WTC11 (cell line): ENCODE results near the gene PTPRF. TPM values are rescaled to one million over a fixed set of nuclear protein-coding genes. Genes with fewer than 3 reads are reported as not detected.

Experiments used
- ATAC-seq: fragments of 200-7000 bp; cut with Tn5 transposase; 2 replicates; pipeline ENCODE4 v1.10.0; 2021; ENCODE audit warnings: mild to moderate bottlenecking, moderate library complexity
- CTCF ChIA-PET: fragments of 300-600 bp; sonication (Branson Sonifier 250); formaldehyde crosslinking; loops from one replicate; lab custom pipeline; 2021; ENCODE audit warnings: antibody characterized with exemption; lab: Charles Lee
- POLR2A ChIA-PET: fragments of 350-600 bp; sonication (Branson Sonifier 250); formaldehyde crosslinking; loops from one replicate; lab custom pipeline; 2021; ENCODE audit warnings: antibody characterized with exemption; lab: Charles Lee
- DNase-seq: peaks from one replicate; pipeline ENCODE4 v3.0.0; 2021; ENCODE audit warnings: low spot score
- H3K27ac Mint-ChIP-seq: 2 replicates; pipeline ENCODE4 v1.8.0; 2021; ENCODE audit warnings: mixed read lengths
- H3K27me3 Mint-ChIP-seq: 2 replicates; pipeline ENCODE4 v1.8.0; 2021; ENCODE audit warnings: low read depth, mild to moderate bottlenecking, moderate library complexity, mixed read lengths
- H3K36me3 Mint-ChIP-seq: 2 replicates; pipeline ENCODE4 v1.8.0; 2021; ENCODE audit warnings: mixed read lengths
- H3K4me1 Mint-ChIP-seq: 2 replicates; pipeline ENCODE4 v1.8.0; 2022; ENCODE audit warnings: mixed read lengths
- H3K4me3 Mint-ChIP-seq: 2 replicates; pipeline ENCODE4 v1.8.0; 2021; ENCODE audit warnings: mild to moderate bottlenecking, moderate library complexity, mixed read lengths
- H3K9me3 Mint-ChIP-seq: 2 replicates; pipeline ENCODE4 v1.8.0; 2021; ENCODE audit warnings: mixed read lengths
- EMX1 ChIP-seq: fragments of 250-450 bp; sonication (Bioruptor Pico); IDR thresholded peaks from 2 replicates; pipeline ENCODE4 v1.8.0; 2021; ENCODE audit warnings: mild to moderate bottlenecking
- FOXP1 ChIP-seq: sonication (generic); formaldehyde crosslinking; IDR thresholded peaks from 2 replicates; pipeline ENCODE4 v1.8.0; 2022; ENCODE audit warnings: missing genetic modification reagents, mild to moderate bottlenecking, moderate library complexity, borderline replicate concordance
- GRHL2 ChIP-seq: fragments of 250-450 bp; sonication (Bioruptor Pico); IDR thresholded peaks from 2 replicates; pipeline ENCODE4 v1.8.0; 2022; ENCODE audit warnings: mild to moderate bottlenecking, moderate library complexity; ENCODE audit not compliant: insufficient replicate concordance, severe bottlenecking
- JUN ChIP-seq: sonication (generic); formaldehyde crosslinking; IDR thresholded peaks from 2 replicates; pipeline ENCODE4 v1.8.0; 2023; ENCODE audit warnings: mild to moderate bottlenecking, missing genetic modification reagents
- KAT7 ChIP-seq: sonication (generic); formaldehyde crosslinking; IDR thresholded peaks from 2 replicates; pipeline ENCODE4 v1.8.1; 2023; ENCODE audit warnings: missing genetic modification reagents, mild to moderate bottlenecking, borderline replicate concordance
- OVOL2 ChIP-seq: fragments of 250-450 bp; sonication (Bioruptor Pico); IDR thresholded peaks from 2 replicates; pipeline ENCODE4 v1.9.0; 2021; ENCODE audit warnings: mild to moderate bottlenecking, borderline replicate concordance
- SMAD4 ChIP-seq: sonication (generic); formaldehyde crosslinking; IDR thresholded peaks from 2 replicates; pipeline ENCODE4 v1.8.0; 2022; ENCODE audit warnings: mild to moderate bottlenecking, missing genetic modification reagents
- USF1 ChIP-seq: sonication (generic); formaldehyde crosslinking; IDR thresholded peaks from 2 replicates; pipeline ENCODE4 v1.8.0; 2022; ENCODE audit warnings: mild to moderate bottlenecking, missing genetic modification reagents
- USF2 ChIP-seq: sonication (generic); formaldehyde crosslinking; IDR thresholded peaks from 2 replicates; pipeline ENCODE4 v1.8.1; 2023; ENCODE audit warnings: mild to moderate bottlenecking, missing genetic modification reagents, moderate library complexity
- ZNF219 ChIP-seq: sonication (generic); formaldehyde crosslinking; IDR thresholded peaks from 2 replicates; pipeline ENCODE4 v1.8.0; 2023; ENCODE audit warnings: missing genetic modification reagents, mild to moderate bottlenecking, borderline replicate concordance
- ZNF232 ChIP-seq: sonication (generic); formaldehyde crosslinking; IDR thresholded peaks from 2 replicates; pipeline ENCODE4 v1.8.0; 2022; ENCODE audit warnings: mild to moderate bottlenecking, missing genetic modification reagents
- ZNF263 ChIP-seq: sonication (generic); formaldehyde crosslinking; IDR thresholded peaks from 2 replicates; pipeline ENCODE4 v1.8.1; 2022; ENCODE audit warnings: low read depth, mild to moderate bottlenecking, moderate library complexity, missing genetic modification reagents
- ZNF425 ChIP-seq: fragments of 250-450 bp; sonication (Bioruptor Pico); conservative IDR thresholded peaks from 2 replicates; pipeline ENCODE4 v1.9.0; 2021; ENCODE audit warnings: mild to moderate bottlenecking
- ZNF671 ChIP-seq: fragments of 250-450 bp; sonication (Bioruptor Pico); IDR thresholded peaks from 2 replicates; pipeline ENCODE4 v1.8.0; 2021; ENCODE audit warnings: mild to moderate bottlenecking
- total RNA-seq: library from RNA; stranded (reverse); gene quantifications from 3 replicates; pipeline ENCODE4 v1.2.3, GENCODE V29; 2021
- TF ChIP-seq, protein P1 (sequence below): sonication (generic); formaldehyde crosslinking; IDR thresholded peaks from 2 replicates; pipeline ENCODE4 v1.8.0; 2023; ENCODE audit warnings: mild to moderate bottlenecking, missing genetic modification reagents
- TF ChIP-seq, protein P2 (sequence below): sonication (generic); formaldehyde crosslinking; IDR thresholded peaks from 2 replicates; pipeline ENCODE4 v1.8.1; 2023; ENCODE audit warnings: mild to moderate bottlenecking, missing genetic modification reagents, borderline replicate concordance
- TF ChIP-seq, protein P3 (sequence below): sonication (generic); formaldehyde crosslinking; IDR thresholded peaks from 2 replicates; pipeline ENCODE4 v1.8.1; 2022; ENCODE audit warnings: low read depth, missing genetic modification reagents, borderline replicate concordance

PTPRF gene
- total RNA-seq, 1 experiment from 2014 or later = 248 TPM

GRCh38 chr1:43526002-43526401 lies 4.7 kb upstream of the PTPRF start (continued):
- TF ChIP-seq JUN (no peak), SMAD4 (CRISPR knock-in tag) (no peak)

DNA sequence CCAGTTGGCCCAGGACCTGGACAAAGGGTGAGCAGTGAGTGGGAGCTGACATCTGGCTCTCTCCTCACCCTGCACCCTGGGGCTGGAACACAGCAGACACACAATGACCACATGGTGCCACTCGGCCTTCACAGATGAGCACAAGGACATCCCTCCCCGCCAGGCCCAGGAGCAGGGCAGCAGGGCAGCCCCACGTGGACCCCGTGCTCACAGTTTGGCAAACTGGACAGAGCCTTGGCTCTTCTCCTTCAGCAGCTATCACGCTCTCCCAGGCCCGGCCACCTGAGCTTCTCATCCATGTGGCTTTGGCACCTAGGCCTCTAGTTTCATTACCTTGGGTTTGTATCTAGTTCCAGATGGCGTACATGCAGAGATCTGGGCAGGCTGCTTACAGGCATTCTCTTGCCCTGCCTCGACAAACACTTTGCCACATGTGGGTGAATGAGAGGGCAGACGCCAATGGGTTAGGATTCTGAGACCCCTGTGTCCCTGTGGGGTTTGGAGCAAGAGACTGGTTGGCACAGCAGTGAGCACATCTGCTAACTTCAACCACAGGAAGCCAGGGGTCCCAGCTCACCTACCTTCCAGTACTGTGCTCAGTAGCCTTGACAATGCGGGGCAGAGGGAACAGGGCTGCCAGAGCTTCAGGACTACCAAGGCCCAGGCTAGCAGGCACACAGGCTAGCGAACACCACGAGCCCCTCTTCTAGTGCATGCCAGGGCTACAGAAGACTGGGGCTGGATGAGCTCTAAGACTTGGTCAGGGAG lies 3.4 kb upstream of the PTPRF start:
- Mint-ChIP-seq H3K27ac (no peak overlapping the region), H3K27me3 (peaks cover 17% of the 10 kb centered on the region), H3K4me1 (peaks cover 24% of the 10 kb centered on the region), H3K4me3 (no peak overlapping the region), H3K36me3 (no peaks in the 10 kb centered on the region), H3K9me3 (no peaks in the 10 kb centered on the region)
- TF ChIP-seq SMAD4 (CRISPR knock-in tag) (no peak), ZNF671 (CRISPR knock-in tag) (no peak), USF2 (no peak), ZNF219 (CRISPR knock-in tag) (no peak), USF1 (CRISPR knock-in tag) (no peak), ZNF425 (CRISPR knock-in tag) (no peak), ZNF263 (CRISPR knock-in tag) (no peak), ZNF232 (CRISPR knock-in tag) (no peak), EMX1 (no peak), GRHL2 (CRISPR knock-in tag) (no peak), OVOL2 (CRISPR knock-in tag) (no peak), FOXP1 (CRISPR knock-in tag) (no peak), KAT7 (CRISPR knock-in tag) (no peak)
- TF ChIP-seq, protein P1, sequence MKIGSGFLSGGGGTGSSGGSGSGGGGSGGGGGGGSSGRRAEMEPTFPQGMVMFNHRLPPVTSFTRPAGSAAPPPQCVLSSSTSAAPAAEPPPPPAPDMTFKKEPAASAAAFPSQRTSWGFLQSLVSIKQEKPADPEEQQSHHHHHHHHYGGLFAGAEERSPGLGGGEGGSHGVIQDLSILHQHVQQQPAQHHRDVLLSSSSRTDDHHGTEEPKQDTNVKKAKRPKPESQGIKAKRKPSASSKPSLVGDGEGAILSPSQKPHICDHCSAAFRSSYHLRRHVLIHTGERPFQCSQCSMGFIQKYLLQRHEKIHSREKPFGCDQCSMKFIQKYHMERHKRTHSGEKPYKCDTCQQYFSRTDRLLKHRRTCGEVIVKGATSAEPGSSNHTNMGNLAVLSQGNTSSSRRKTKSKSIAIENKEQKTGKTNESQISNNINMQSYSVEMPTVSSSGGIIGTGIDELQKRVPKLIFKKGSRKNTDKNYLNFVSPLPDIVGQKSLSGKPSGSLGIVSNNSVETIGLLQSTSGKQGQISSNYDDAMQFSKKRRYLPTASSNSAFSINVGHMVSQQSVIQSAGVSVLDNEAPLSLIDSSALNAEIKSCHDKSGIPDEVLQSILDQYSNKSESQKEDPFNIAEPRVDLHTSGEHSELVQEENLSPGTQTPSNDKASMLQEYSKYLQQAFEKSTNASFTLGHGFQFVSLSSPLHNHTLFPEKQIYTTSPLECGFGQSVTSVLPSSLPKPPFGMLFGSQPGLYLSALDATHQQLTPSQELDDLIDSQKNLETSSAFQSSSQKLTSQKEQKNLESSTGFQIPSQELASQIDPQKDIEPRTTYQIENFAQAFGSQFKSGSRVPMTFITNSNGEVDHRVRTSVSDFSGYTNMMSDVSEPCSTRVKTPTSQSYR (CRISPR knock-in tag) = no peak
- TF ChIP-seq, protein P2, sequence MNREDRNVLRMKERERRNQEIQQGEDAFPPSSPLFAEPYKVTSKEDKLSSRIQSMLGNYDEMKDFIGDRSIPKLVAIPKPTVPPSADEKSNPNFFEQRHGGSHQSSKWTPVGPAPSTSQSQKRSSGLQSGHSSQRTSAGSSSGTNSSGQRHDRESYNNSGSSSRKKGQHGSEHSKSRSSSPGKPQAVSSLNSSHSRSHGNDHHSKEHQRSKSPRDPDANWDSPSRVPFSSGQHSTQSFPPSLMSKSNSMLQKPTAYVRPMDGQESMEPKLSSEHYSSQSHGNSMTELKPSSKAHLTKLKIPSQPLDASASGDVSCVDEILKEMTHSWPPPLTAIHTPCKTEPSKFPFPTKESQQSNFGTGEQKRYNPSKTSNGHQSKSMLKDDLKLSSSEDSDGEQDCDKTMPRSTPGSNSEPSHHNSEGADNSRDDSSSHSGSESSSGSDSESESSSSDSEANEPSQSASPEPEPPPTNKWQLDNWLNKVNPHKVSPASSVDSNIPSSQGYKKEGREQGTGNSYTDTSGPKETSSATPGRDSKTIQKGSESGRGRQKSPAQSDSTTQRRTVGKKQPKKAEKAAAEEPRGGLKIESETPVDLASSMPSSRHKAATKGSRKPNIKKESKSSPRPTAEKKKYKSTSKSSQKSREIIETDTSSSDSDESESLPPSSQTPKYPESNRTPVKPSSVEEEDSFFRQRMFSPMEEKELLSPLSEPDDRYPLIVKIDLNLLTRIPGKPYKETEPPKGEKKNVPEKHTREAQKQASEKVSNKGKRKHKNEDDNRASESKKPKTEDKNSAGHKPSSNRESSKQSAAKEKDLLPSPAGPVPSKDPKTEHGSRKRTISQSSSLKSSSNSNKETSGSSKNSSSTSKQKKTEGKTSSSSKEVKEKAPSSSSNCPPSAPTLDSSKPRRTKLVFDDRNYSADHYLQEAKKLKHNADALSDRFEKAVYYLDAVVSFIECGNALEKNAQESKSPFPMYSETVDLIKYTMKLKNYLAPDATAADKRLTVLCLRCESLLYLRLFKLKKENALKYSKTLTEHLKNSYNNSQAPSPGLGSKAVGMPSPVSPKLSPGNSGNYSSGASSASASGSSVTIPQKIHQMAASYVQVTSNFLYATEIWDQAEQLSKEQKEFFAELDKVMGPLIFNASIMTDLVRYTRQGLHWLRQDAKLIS (CRISPR knock-in tag) = no peak
- TF ChIP-seq, protein P3, sequence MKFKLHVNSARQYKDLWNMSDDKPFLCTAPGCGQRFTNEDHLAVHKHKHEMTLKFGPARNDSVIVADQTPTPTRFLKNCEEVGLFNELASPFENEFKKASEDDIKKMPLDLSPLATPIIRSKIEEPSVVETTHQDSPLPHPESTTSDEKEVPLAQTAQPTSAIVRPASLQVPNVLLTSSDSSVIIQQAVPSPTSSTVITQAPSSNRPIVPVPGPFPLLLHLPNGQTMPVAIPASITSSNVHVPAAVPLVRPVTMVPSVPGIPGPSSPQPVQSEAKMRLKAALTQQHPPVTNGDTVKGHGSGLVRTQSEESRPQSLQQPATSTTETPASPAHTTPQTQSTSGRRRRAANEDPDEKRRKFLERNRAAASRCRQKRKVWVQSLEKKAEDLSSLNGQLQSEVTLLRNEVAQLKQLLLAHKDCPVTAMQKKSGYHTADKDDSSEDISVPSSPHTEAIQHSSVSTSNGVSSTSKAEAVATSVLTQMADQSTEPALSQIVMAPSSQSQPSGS (CRISPR knock-in tag) = no peak
- ATAC-seq (no peak), DNase-seq (no peak)
- CTCF ChIA-PET = interaction anchor here (0.8 to 2.3 kb wide), 6 partner anchors 27 to 239 kb away, joined by 3 to 5 read pairs (median 4); partner anchors contain the start of gene KDM4A
- POLR2A ChIA-PET = no interaction called here
